HepG2 (cell line): ENCODE measurements around the gene C2CD2. TPM values are rescaled to one million over a fixed set of nuclear protein-coding genes. Genes with fewer than 3 reads are reported as not detected.

ENCODE experiments used
- ATAC-seq: fragments of 200-7000 bp; cut with Tn5 transposase; 3 replicates; pipeline ENCODE4 v1.9.1; 2020; ENCODE audit warnings: mild to moderate bottlenecking, moderate library complexity
- BruUV-seq: library from RNA; stranded (reverse); fragments of 400-500 nt; replicated peaks from 2 replicates; lab custom pipeline; 2021; lab: Mats Ljungman, UMichigan
- CTCF ChIA-PET: fragments of 300-600 bp; formaldehyde crosslinking; extraction: SDS; loops from one replicate; lab custom pipeline; 2021; ENCODE audit warnings: low total read pairs, inconsistent platforms, low intra/inter-chr PET ratio; lab: Yijun Ruan, JAX
- POLR2A ChIA-PET: fragments of 350-600 bp; sonication (Branson Sonifier 250); formaldehyde crosslinking; loops from one replicate; lab custom pipeline; 2020; ENCODE audit warnings: antibody characterized with exemption, inconsistent platforms; lab: Yijun Ruan, JAX
- DNase-seq: peaks from one replicate; pipeline ENCODE4 v3.0.0-alpha.2; 2015; ENCODE audit warnings: low spot score
- FAIRE-seq: peaks from 3 replicates; lab custom pipeline; 2011; peaks lifted over from hg19 to GRCh38; lab: Jason Lieb, UNC
- H2AFZ ChIP-seq: one replicate; pipeline ENCODE4 v1.6.1; 2011; ENCODE audit warnings: low read length, inconsistent platforms
- H3K27ac ChIP-seq: fragments of 300-600 bp; 3 replicates; pipeline ENCODE4 v1.8.0; 2011; ENCODE audit warnings: mixed run types, mild to moderate bottlenecking, mixed read lengths, low read length, inconsistent platforms; ENCODE audit not compliant: insufficient read depth; ENCODE audit errors: extremely low read length
- H3K27me3 ChIP-seq, 2 experiments: fragments of 200-600 bp in 1 of 2; 2 replicates in 1 of 2; 3 replicates in 1 of 2; pipeline versions ENCODE4 v1.6.0 to v1.8.0; 2011; ENCODE audit warnings: low read length in 2 of 2, mild to moderate bottlenecking in 2 of 2, moderate library complexity in 2 of 2, inconsistent platforms in 1 of 2; ENCODE audit not compliant: insufficient read depth in 2 of 2, control insufficient read depth in 1 of 2
- H3K36me3 ChIP-seq, 2 experiments: fragments of 200-600 bp in 1 of 2; replicated peaks in 1 of 2; 2 replicates in 1 of 2; 3 replicates in 1 of 2; pipeline versions ENCODE4 v1.5.1 to v1.8.0; 2011; ENCODE audit warnings: low read length in 2 of 2, inconsistent platforms in 1 of 2; ENCODE audit not compliant: insufficient read depth in 2 of 2, control insufficient read depth in 1 of 2
- H3K4me1 ChIP-seq: 2 replicates; pipeline ENCODE4 v1.5.1; 2012; ENCODE audit warnings: low read length, inconsistent platforms; ENCODE audit not compliant: insufficient read depth
- H3K4me2 ChIP-seq: 2 replicates; pipeline ENCODE4 v1.6.0; 2011; ENCODE audit warnings: low read depth, low read length, inconsistent platforms
- H3K4me3 ChIP-seq, 3 experiments: fragments of 200-600 bp in 1 of 3; sonication (generic), shearing (Covaris generic) in 1 of 3; replicated peaks in 1 of 3; 2 replicates each; pipeline ENCODE4 v1.5.1; 2011 to 2016; ENCODE audit warnings: low read length in 3 of 3, inconsistent platforms in 2 of 3, low read depth in 2 of 3, mild to moderate bottlenecking in 2 of 3, control low read depth in 1 of 3, mixed read lengths in 1 of 3; ENCODE audit not compliant: insufficient read depth in 1 of 3
- H3K79me2 ChIP-seq: one replicate; pipeline ENCODE4 v1.6.1; 2011; ENCODE audit warnings: low read length, inconsistent platforms; ENCODE audit not compliant: insufficient read depth
- H3K9ac ChIP-seq: 2 replicates; pipeline ENCODE4 v1.6.0; 2011; ENCODE audit warnings: mild to moderate bottlenecking, low read depth, low read length, inconsistent platforms; ENCODE audit not compliant: insufficient read depth
- H3K9me3 ChIP-seq: 2 replicates; pipeline ENCODE4 v1.5.1; 2012; ENCODE audit warnings: mild to moderate bottlenecking, low read length
- H4K20me1 ChIP-seq: 2 replicates; pipeline ENCODE4 v1.6.0; 2011; ENCODE audit warnings: inconsistent platforms, mild to moderate bottlenecking, low read length, moderate library complexity; ENCODE audit not compliant: insufficient read depth
- ESRRA ChIP-seq: sonication (generic); formaldehyde crosslinking; IDR thresholded peaks from 2 replicates; pipeline ENCODE4 v1.5.1; 2020; ENCODE audit warnings: mild to moderate bottlenecking, low read depth, missing genetic modification reagents
- HNF4A ChIP-seq: sonication (generic); formaldehyde crosslinking; IDR thresholded peaks from 2 replicates; pipeline ENCODE4 v1.4.0; 2020; ENCODE audit warnings: missing genetic modification reagents
- MAFF ChIP-seq: IDR thresholded peaks from 2 replicates; pipeline ENCODE4 v1.6.1; 2011; ENCODE audit warnings: low read depth, low read length, improper control_type of control experiment
- MAFK ChIP-seq, 2 experiments: IDR thresholded peaks in 1 of 2; conservative IDR thresholded peaks in 1 of 2; 2 replicates each; pipeline ENCODE4 v1.6.1; 2011; ENCODE audit warnings: improper control_type of control experiment in 2 of 2, low read length in 2 of 2
- MEIS2 ChIP-seq: sonication (generic); formaldehyde crosslinking; IDR thresholded peaks from 2 replicates; pipeline ENCODE4 v1.9.0; 2021; ENCODE audit warnings: mild to moderate bottlenecking, missing genetic modification reagents
- NR2F6 ChIP-seq, 2 experiments: IDR thresholded peaks; 2 replicates each; pipeline ENCODE4 v1.6.1; 2016; ENCODE audit warnings: antibody characterized with exemption in 1 of 2, mild to moderate bottlenecking in 1 of 2
- PHB2 ChIP-seq: fragments of 450-650 bp; IDR thresholded peaks from 2 replicates; pipeline ENCODE4 v1.6.1; 2018; ENCODE audit not compliant: partially characterized antibody
- RFXAP ChIP-seq: sonication (generic); formaldehyde crosslinking; IDR thresholded peaks from 2 replicates; pipeline ENCODE4 v1.4.0; 2020; ENCODE audit warnings: missing genetic modification reagents, borderline replicate concordance
- ZFP36L2 ChIP-seq: sonication (generic); formaldehyde crosslinking; IDR thresholded peaks from 2 replicates; pipeline ENCODE4 v1.4.0; 2020; ENCODE audit warnings: missing genetic modification reagents
- ZNF138 ChIP-seq: sonication (generic); formaldehyde crosslinking; IDR thresholded peaks from 2 replicates; pipeline ENCODE4 v1.5.0; 2020; ENCODE audit warnings: mild to moderate bottlenecking, low read depth, missing genetic modification reagents
- ZNF343 ChIP-seq: sonication (generic); formaldehyde crosslinking; IDR thresholded peaks from 2 replicates; pipeline ENCODE4 v1.4.0; 2020; ENCODE audit warnings: mild to moderate bottlenecking, missing genetic modification reagents
- ZNF597 ChIP-seq: sonication (generic); formaldehyde crosslinking; IDR thresholded peaks from 2 replicates; pipeline ENCODE4 v1.5.0; 2020; ENCODE audit warnings: missing genetic modification reagents
- ZXDC ChIP-seq: sonication (generic); formaldehyde crosslinking; IDR thresholded peaks from 2 replicates; pipeline ENCODE4 v1.5.0; 2020; ENCODE audit warnings: mild to moderate bottlenecking, missing genetic modification reagents
- WGBS: methylation state at CpG from one replicate; pipeline ENCODE4 v1.1.6; 2017; ENCODE audit warnings: low lambda C conversion rate; 5-methylcytosine and 5-hydroxymethylcytosine counted together
- in situ Hi-C: cut with HindIII; loops from 2 replicates; pipeline ENCODE4 v1.10.0; 2017; ENCODE audit warnings: low pct_unique_long_range_greater_than_20kb; ENCODE audit not compliant: extremely low pct_ligation_motif_present
- intact Hi-C: fragments of 100-400 bp; cut with micrococcal nuclease; formaldehyde crosslinking; loops from one replicate; pipeline ENCODE4 v1.10.0; 2022; ENCODE audit not compliant: unreplicated experiment
- polyA plus RNA-seq, 8 experiments: library from polyadenylated mRNA; depleted of rRNA in 3 of 8; stranded (reverse) in 7 of 8; unstranded in 1 of 8; fragments of >200 nt; fragmentation: Illumina TruSeq in 4 of 8; extraction: Trizol in 4 of 8; gene quantifications; 2 replicates each; pipeline versions ENCODE4 v1.2.1 to v1.2.3, GENCODE V29; 2011 to 2016; ENCODE audit warnings: low read depth in 4 of 8, missing spikeins in 1 of 8, mixed read lengths in 1 of 8; ENCODE audit not compliant: insufficient read depth in 1 of 8
- total RNA-seq, 5 experiments: library from RNA; depleted of rRNA; stranded (reverse); fragments of >200 nt; fragmentation: Illumina TruSeq; extraction: Trizol; gene quantifications; 2 replicates each; pipeline ENCODE4 v1.2.3, GENCODE V29; 2016; ENCODE audit warnings: low read depth in 1 of 5

Gene C2CD2
- total and polyA plus RNA-seq, 2 of the 13 experiments (the other 11 are each of a cell fraction or from before 2014, with no cell fraction given) = 12.5 to 19.7 TPM

GRCh38 chr21:41987310-41987709, 33.5 kb upstream of the C2CD2 start:
- no peak overlapping the region for H2AFZ ChIP-seq
- FAIRE-seq (no peak), DNase-seq (no peak), ATAC-seq (no peak)
- BruUV-seq = no TSS peak
- in situ Hi-C loops (no loop called here), intact Hi-C loops (no loop called here)
- 97% methylated on average over 3 of the region's 3 CpGs for WGBS
- H3K79me2 ChIP-seq = no peaks in the 10 kb centered on the region
- no peak overlapping the region for H3K27ac ChIP-seq
- TF ChIP-seq RFXAP (CRISPR knock-in tag) (no peak), MAFF (peak; percentile 90), MAFK (conservative IDR thresholded peaks at IDR 0.05 in 1 of 2, IDR thresholded peaks at IDR 0.05 in 1 of 2; ENCODE audit: low read length in 2 of 2) (peak; percentile 79 to 92)
- no peaks in the 10 kb centered on the region; the same call in 1 of the 2 replicates for H3K9me3 ChIP-seq
- H3K27me3 ChIP-seq = no peaks in the 10 kb centered on the region; a peak in 1 of 5 replicates
- H3K4me3 ChIP-seq = no peak overlapping the region
- ChIA-PET CTCF (no interaction called here), POLR2A (no interaction called here)
- no peak overlapping the region for H3K9ac ChIP-seq
- H3K4me2 ChIP-seq = no peak overlapping the region
- no peaks in the 10 kb centered on the region for H3K4me1 ChIP-seq
- H3K36me3 ChIP-seq = peaks cover 2 to 19% of the 10 kb centered on the region in 2 experiments
- H4K20me1 ChIP-seq = no peaks in the 10 kb centered on the region

- CTCF ChIA-PET = no interaction called here
- 91% methylated on average over 5 of the region's 6 CpGs for WGBS
- intact Hi-C loops = no loop called here
- H3K27ac ChIP-seq = no peak overlapping the region
- ATAC-seq = no peak
- H3K27me3 ChIP-seq = no peaks in the 10 kb centered on the region; a peak in 1 of 5 replicates
- no peak overlapping the region for H2AFZ ChIP-seq
- no peaks in the 10 kb centered on the region for H3K79me2 ChIP-seq
- no peak overlapping the region for H3K4me3 ChIP-seq
- DNase-seq = no peak
- H3K9me3 ChIP-seq = no peaks in the 10 kb centered on the region; the same call in 1 of the 2 replicates
- no peak overlapping the region for H3K4me2 ChIP-seq
- POLR2A ChIA-PET = no interaction called here
- H3K36me3 ChIP-seq = peaks cover 0 to 4% of the 10 kb centered on the region in 2 experiments; a peak in 2 of 5 replicates
- H3K4me1 ChIP-seq = no peaks in the 10 kb centered on the region
- no TSS peak for BruUV-seq
- in situ Hi-C loops = no loop called here
- no peaks in the 10 kb centered on the region for H4K20me1 ChIP-seq
- no peak overlapping the region for H3K9ac ChIP-seq
- FAIRE-seq = no peak
- TF ChIP-seq ESRRA (CRISPR knock-in tag) (no peak), ZNF138 (no peak), NR2F6 (IDR thresholded peaks at IDR 0.05) (no peak), NR2F6 (CRISPR knock-in tag; IDR thresholded peaks at IDR 0.05) (no peak), ZNF597 (CRISPR knock-in tag) (no peak), HNF4A (CRISPR knock-in tag) (no peak), PHB2 (no peak), ZNF343 (no peak), MEIS2 (CRISPR knock-in tag) (no peak), ZXDC (no peak), ZFP36L2 (CRISPR knock-in tag) (no peak)
Measured at GRCh38 chr21:41985662-41986416, 32.0 kb upstream of the C2CD2 start.
